Measurements from ENCODE around the gene IDE. TPM values are rescaled to one million over a fixed set of nuclear protein-coding genes. Genes with fewer than 3 reads are reported as not detected.

The IDE gene
- total and polyA plus RNA-seq, 2 donors (not counting 1 experiment from before 2014, with no cell fraction given) = 7.7 to 40.9 TPM

DNA sequence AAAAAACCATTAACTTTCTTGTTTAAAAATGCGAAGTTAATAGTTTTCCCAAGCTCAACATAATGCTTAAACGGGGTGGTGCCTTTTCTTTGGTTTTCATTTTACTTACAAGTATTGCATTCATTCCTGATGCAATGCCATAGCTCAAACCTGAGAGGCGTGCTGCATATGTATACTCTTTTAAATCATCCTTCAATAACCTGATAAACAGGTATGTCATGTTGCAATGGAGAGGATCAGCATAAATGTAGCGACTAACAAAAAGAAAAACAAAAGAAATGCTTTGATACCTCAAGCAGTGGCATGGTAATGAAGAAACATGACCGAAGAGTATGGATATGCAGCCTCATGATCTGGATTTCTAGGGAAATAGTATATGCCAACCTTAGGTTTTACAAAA, 95.4 kb downstream of the IDE start:
- H3K27me3 Mint-ChIP-seq = no peaks in the 10 kb centered on the region
- H3K4me1 Mint-ChIP-seq = no peaks in the 10 kb centered on the region
- no peak overlapping the region for H3K9ac ChIP-seq (ENCODE audit: low read length)
- H3K27me3 ChIP-seq (replicated peaks in 1 of 4; ENCODE audit: control extremely low read depth in 1 of 4, control insufficient read depth in 3 of 4, insufficient read depth in 4 of 4, low read length in 3 of 4) = no peaks in the 10 kb centered on the region
- no peaks in the 10 kb centered on the region for H3K9me3 Mint-ChIP-seq (ENCODE audit: insufficient read depth)
- ChIA-PET POLR2A (no interaction called here), CTCF (no interaction called here)
- ATAC-seq (ENCODE audit: low read depth) (no peak), DNase-seq (no peak)
- no peaks in the 10 kb centered on the region for H3K4me1 ChIP-seq (ENCODE audit: control insufficient read depth in 2 of 2, insufficient read depth in 2 of 2, low read length in 2 of 2)
- no peak overlapping the region for H3K4me2 ChIP-seq (replicated peaks; ENCODE audit: low read depth, low read length, poor library complexity, severe bottlenecking)
- intact Hi-C loops (cut with micrococcal nuclease) = no loop called here
- H4K20me1 ChIP-seq (ENCODE audit: control insufficient read depth, insufficient read depth, low read length, poor library complexity, severe bottlenecking) = no peaks in the 10 kb centered on the region
- H3K79me2 ChIP-seq (ENCODE audit: control insufficient read depth, insufficient read depth, low read length) = no peaks in the 10 kb centered on the region
- no peak overlapping the region for H3K27ac Mint-ChIP-seq
- no peak overlapping the region for H3K27ac ChIP-seq (ENCODE audit: low read length in 2 of 2)
- H3K9me3 ChIP-seq (ENCODE audit: control extremely low read depth in 1 of 3, control insufficient read depth in 2 of 3, insufficient read depth in 1 of 3, low read length in 2 of 3) = no peaks in the 10 kb centered on the region
- TF ChIP-seq EZH2 (IDR thresholded peaks at IDR 0.05; ENCODE audit: borderline replicate concordance, insufficient read depth, low read depth, low read length, poor library complexity, severe bottlenecking) = no peak
- TF ChIP-seq, protein P1, sequence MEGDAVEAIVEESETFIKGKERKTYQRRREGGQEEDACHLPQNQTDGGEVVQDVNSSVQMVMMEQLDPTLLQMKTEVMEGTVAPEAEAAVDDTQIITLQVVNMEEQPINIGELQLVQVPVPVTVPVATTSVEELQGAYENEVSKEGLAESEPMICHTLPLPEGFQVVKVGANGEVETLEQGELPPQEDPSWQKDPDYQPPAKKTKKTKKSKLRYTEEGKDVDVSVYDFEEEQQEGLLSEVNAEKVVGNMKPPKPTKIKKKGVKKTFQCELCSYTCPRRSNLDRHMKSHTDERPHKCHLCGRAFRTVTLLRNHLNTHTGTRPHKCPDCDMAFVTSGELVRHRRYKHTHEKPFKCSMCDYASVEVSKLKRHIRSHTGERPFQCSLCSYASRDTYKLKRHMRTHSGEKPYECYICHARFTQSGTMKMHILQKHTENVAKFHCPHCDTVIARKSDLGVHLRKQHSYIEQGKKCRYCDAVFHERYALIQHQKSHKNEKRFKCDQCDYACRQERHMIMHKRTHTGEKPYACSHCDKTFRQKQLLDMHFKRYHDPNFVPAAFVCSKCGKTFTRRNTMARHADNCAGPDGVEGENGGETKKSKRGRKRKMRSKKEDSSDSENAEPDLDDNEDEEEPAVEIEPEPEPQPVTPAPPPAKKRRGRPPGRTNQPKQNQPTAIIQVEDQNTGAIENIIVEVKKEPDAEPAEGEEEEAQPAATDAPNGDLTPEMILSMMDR (IDR thresholded peaks at IDR 0.05) = no peak
- no peak overlapping the region for H3K4me3 Mint-ChIP-seq
- no peak overlapping the region for H3K4me3 ChIP-seq (ENCODE audit: control extremely low read depth in 1 of 5, extremely low read depth in 1 of 5, insufficient read depth in 1 of 5, low read depth in 2 of 5, low read length in 4 of 5)
- H3K36me3 ChIP-seq (replicated peaks in 1 of 2; ENCODE audit: control extremely low read depth in 1 of 2, control insufficient read depth in 1 of 2, extremely low read depth in 1 of 2, insufficient read depth in 2 of 2, low read length in 1 of 2) = peaks cover 10 to 24% of the 10 kb centered on the region in 2 experiments
- 100% methylated on average over 3 of the region's 5 CpGs for WGBS (ENCODE audit: insufficient coverage)
- H2AFZ ChIP-seq (ENCODE audit: insufficient read depth, low read depth, low read length, poor library complexity, severe bottlenecking) = no peak overlapping the region

DNA sequence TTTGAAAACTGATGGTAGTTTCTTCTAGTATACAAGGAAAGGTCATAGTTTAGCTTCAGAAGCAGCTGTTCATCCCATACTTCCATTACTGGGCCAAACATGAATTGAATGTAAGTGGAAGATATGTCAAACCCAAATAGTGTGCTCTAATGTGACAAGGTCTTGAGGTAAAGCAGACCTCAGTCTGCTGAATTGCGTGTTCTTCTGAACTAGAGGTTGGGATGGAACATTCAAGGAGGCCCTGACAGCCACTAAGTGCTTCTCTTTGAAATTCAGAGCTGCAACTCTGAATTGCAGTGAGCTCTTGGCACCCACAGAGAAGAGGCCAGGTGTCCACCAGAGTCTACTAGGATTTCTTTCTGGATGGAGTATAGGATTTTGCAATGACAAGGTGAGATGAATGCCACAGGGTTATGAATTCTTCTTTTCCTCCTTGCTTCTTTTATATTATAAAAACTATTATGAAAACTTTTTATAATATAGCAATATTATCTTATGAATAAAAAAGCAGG, 98.5 kb downstream of the IDE start:
- Mint-ChIP-seq H3K4me3 (no peak overlapping the region), H3K27me3 (no peaks in the 10 kb centered on the region), H3K4me1 (no peaks in the 10 kb centered on the region), H3K9me3 (ENCODE audit: insufficient read depth) (no peaks in the 10 kb centered on the region), H3K27ac (no peak overlapping the region)
- Histone ChIP-seq H3K79me2 (ENCODE audit: control insufficient read depth, insufficient read depth, low read length) (no peaks in the 10 kb centered on the region), H3K27me3 (replicated peaks in 1 of 4; ENCODE audit: control extremely low read depth in 1 of 4, control insufficient read depth in 3 of 4, insufficient read depth in 4 of 4, low read length in 3 of 4) (no peaks in the 10 kb centered on the region), H3K9me3 (ENCODE audit: control extremely low read depth in 1 of 3, control insufficient read depth in 2 of 3, insufficient read depth in 1 of 3, low read length in 2 of 3) (no peaks in the 10 kb centered on the region), H3K4me3 (ENCODE audit: control extremely low read depth in 1 of 5, extremely low read depth in 1 of 5, insufficient read depth in 1 of 5, low read depth in 2 of 5, low read length in 4 of 5) (no peak overlapping the region), H3K4me2 (replicated peaks; ENCODE audit: low read depth, low read length, poor library complexity, severe bottlenecking) (no peak overlapping the region), H4K20me1 (ENCODE audit: control insufficient read depth, insufficient read depth, low read length, poor library complexity, severe bottlenecking) (no peaks in the 10 kb centered on the region), H3K36me3 (replicated peaks in 1 of 2; ENCODE audit: control extremely low read depth in 1 of 2, control insufficient read depth in 1 of 2, extremely low read depth in 1 of 2, insufficient read depth in 2 of 2, low read length in 1 of 2) (peaks cover 10 to 19% of the 10 kb centered on the region in 2 experiments), H3K4me1 (ENCODE audit: control insufficient read depth in 2 of 2, insufficient read depth in 2 of 2, low read length in 2 of 2) (no peaks in the 10 kb centered on the region), H3K27ac (ENCODE audit: low read length in 2 of 2) (no peak overlapping the region), H2AFZ (ENCODE audit: insufficient read depth, low read depth, low read length, poor library complexity, severe bottlenecking) (no peak overlapping the region), H3K9ac (ENCODE audit: low read length) (no peak overlapping the region)
- CTCF ChIA-PET = no interaction called here
- TF ChIP-seq EZH2 (IDR thresholded peaks at IDR 0.05; ENCODE audit: borderline replicate concordance, insufficient read depth, low read depth, low read length, poor library complexity, severe bottlenecking) = no peak
- TF ChIP-seq, protein P1 (IDR thresholded peaks at IDR 0.05) = no peak
- 100% methylated on average over 1 of the region's 1 CpG for WGBS (ENCODE audit: insufficient coverage)
- intact Hi-C loops (cut with micrococcal nuclease) = no loop called here
- POLR2A ChIA-PET = no interaction called here
- DNase-seq (no peak), ATAC-seq (ENCODE audit: low read depth) (no peak)
